KMS-11 (cell line): Measurements from ENCODE around the gene OR11A1.
"Not testable (repeated sequence)": the region's sequence is repeated elsewhere in the genome, so short reads cannot be mapped to it uniquely, and the experiment has no call there.

Experiments used
- H2AFZ ChIP-seq: fragments of 200-600 bp; sonication (generic); 2 replicates; pipeline ENCODE4 v1.6.1; 2016; ENCODE audit warnings: antibody characterized with exemption, mixed run types, low read depth
- H3K27ac ChIP-seq: fragments of 200-600 bp; sonication (generic); 2 replicates; pipeline ENCODE4 v1.6.1; 2016; ENCODE audit warnings: mild to moderate bottlenecking, mixed run types
- H3K27me3 ChIP-seq: fragments of 200-600 bp; sonication (generic); 2 replicates; pipeline ENCODE4 v1.6.1; 2017; ENCODE audit warnings: mild to moderate bottlenecking, low read depth, mixed run types, moderate library complexity; ENCODE audit not compliant: insufficient read depth
- H3K36me3 ChIP-seq: fragments of 200-600 bp; sonication (generic); 2 replicates; pipeline ENCODE4 v1.6.1; 2017; ENCODE audit warnings: mild to moderate bottlenecking, mixed run types; ENCODE audit not compliant: insufficient read depth
- H3K4me1 ChIP-seq: fragments of 200-600 bp; sonication (generic); 2 replicates; pipeline ENCODE4 v1.6.1; 2016; ENCODE audit warnings: mild to moderate bottlenecking, low read depth, mixed run types; ENCODE audit not compliant: poor library complexity, severe bottlenecking
- H3K4me2 ChIP-seq: fragments of 200-600 bp; sonication (generic); 2 replicates; pipeline ENCODE4 v1.7.0; 2016; ENCODE audit warnings: mild to moderate bottlenecking, mixed run types
- H3K4me3 ChIP-seq: fragments of 200-600 bp; sonication (generic); IDR thresholded peaks from 2 replicates; pipeline ENCODE4 v1.6.1; 2017; ENCODE audit warnings: low read depth, low read length, mixed read lengths; ENCODE audit not compliant: insufficient read depth
- H3K79me2 ChIP-seq: fragments of 200-600 bp; sonication (generic); 2 replicates; pipeline ENCODE4 v1.6.1; 2016; ENCODE audit warnings: low read depth, mixed run types; ENCODE audit not compliant: insufficient read depth
- H3K9ac ChIP-seq: fragments of 200-600 bp; sonication (generic); 2 replicates; pipeline ENCODE4 v1.6.1; 2016; ENCODE audit warnings: mild to moderate bottlenecking, mixed run types
- H4K20me1 ChIP-seq: fragments of 200-600 bp; sonication (generic); 2 replicates; pipeline ENCODE4 v1.6.1; 2016; ENCODE audit warnings: mild to moderate bottlenecking, mixed run types; ENCODE audit not compliant: insufficient read depth
- CTCF ChIP-seq: fragments of 200-600 bp; sonication (generic); conservative IDR thresholded peaks from 2 replicates; pipeline ENCODE4 v1.6.1; 2017; ENCODE audit warnings: low read depth, mild to moderate bottlenecking, antibody characterized with exemption, low read length, moderate library complexity, mixed read lengths

Gene OR11A1

DNA sequence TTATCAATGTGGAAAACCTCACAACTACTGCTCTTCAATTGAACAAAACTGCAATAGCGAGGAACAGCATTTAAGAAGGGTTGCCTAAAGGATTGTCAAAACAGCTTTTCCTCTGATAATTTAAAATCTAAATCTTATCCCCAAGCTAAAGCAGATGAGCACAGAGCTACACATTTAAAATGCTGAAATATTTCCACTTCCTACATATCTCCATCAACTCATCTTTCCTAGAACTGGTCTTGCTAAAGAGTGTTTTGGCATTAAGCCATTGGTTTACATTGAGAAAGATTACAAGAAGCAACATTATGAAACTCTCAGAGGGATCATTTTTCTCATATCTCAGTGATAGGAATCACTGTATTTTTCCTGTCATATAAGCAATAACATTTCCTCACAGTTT is 14.2 kb downstream of the OR11A1 start:
- Histone ChIP-seq H3K4me1 (no peaks in the 10 kb centered on the region), H4K20me1 (no peaks in the 10 kb centered on the region), H3K4me2 (no peak overlapping the region), H3K79me2 (no peaks in the 10 kb centered on the region), H3K4me3 (no peak overlapping the region), H3K27ac (no peak overlapping the region), H3K36me3 (no peaks in the 10 kb centered on the region), H2AFZ (no peak overlapping the region), H3K27me3 (no peaks in the 10 kb centered on the region), H3K9ac (no peak overlapping the region)
- TF ChIP-seq CTCF: no peak

GRCh38 chr6:29439006-29439405 is 17.9 kb downstream of the OR11A1 start, which contains the start of gene OR10C1:
TSS of gene OR10C1 (plus strand) at chr6:29439306. CDS start at chr6:29440016, 710 bp downstream.
- H4K20me1 ChIP-seq: no peaks in the 10 kb centered on the region
- no peak for TF ChIP-seq CTCF
- H3K4me1 ChIP-seq: no peaks in the 10 kb centered on the region
- H3K4me3 ChIP-seq: no peak within 1 kb of the TSS
- H2AFZ ChIP-seq: no peak within 1 kb of the TSS
- H3K27me3 ChIP-seq: no peaks in the 10 kb centered on the region
- H3K36me3 ChIP-seq: no peaks in the 10 kb centered on the region
- H3K79me2 ChIP-seq: no peaks in the 10 kb centered on the region
- no peak within 1 kb of the TSS for H3K9ac ChIP-seq
- H3K4me2 ChIP-seq: no peak within 1 kb of the TSS
- no peak within 1 kb of the TSS for H3K27ac ChIP-seq

GRCh38 chr6:29436730-29437129 is 20.1 kb downstream of the OR11A1 start:
- H3K36me3 ChIP-seq, H4K20me1 ChIP-seq, H3K79me2 ChIP-seq, H3K4me3 ChIP-seq, H3K27ac ChIP-seq, H2AFZ ChIP-seq, H3K4me1 ChIP-seq, H3K27me3 ChIP-seq, H3K4me2 ChIP-seq, H3K9ac ChIP-seq: not testable (repeated sequence)

- H3K9ac ChIP-seq: no peak overlapping the region
- no peak overlapping the region for H3K27ac ChIP-seq
- H3K36me3 ChIP-seq: no peaks in the 10 kb centered on the region
- no peaks in the 10 kb centered on the region for H3K27me3 ChIP-seq
- H3K4me3 ChIP-seq: no peak overlapping the region
- no peaks in the 10 kb centered on the region for H3K79me2 ChIP-seq
- no peaks in the 10 kb centered on the region for H4K20me1 ChIP-seq
- no peaks in the 10 kb centered on the region for H3K4me1 ChIP-seq
- no peak overlapping the region for H3K4me2 ChIP-seq
- no peak for TF ChIP-seq CTCF
- no peak overlapping the region for H2AFZ ChIP-seq
Observed at GRCh38 chr6:29426654-29427053, 30.2 kb downstream of the OR11A1 start.

GRCh38 chr6:29425075-29425474 is 31.8 kb downstream of the OR11A1 start:
- TF ChIP-seq CTCF: no peak
- Histone ChIP-seq H4K20me1 (no peaks in the 10 kb centered on the region), H3K79me2 (no peaks in the 10 kb centered on the region), H3K27ac (no peak overlapping the region), H3K27me3 (no peaks in the 10 kb centered on the region), H2AFZ (no peak overlapping the region), H3K4me2 (no peak overlapping the region), H3K4me3 (no peak overlapping the region), H3K36me3 (no peaks in the 10 kb centered on the region), H3K9ac (no peak overlapping the region), H3K4me1 (no peaks in the 10 kb centered on the region)
